OCI-LY7 (cell line): ENCODE data around the gene DNM3. TPM values are rescaled to one million over a fixed set of nuclear protein-coding genes. Genes with fewer than 3 reads are reported as not detected.

Experiments used
- BruUV-seq: library from RNA; stranded (reverse); fragments of 400-500 nt; replicated peaks from 2 replicates; lab custom pipeline; 2021; lab: Mats Ljungman, UMichigan
- CTCF ChIA-PET: fragments of 300-600 bp; sonication (Branson Sonifier 250); formaldehyde crosslinking; loops from one replicate; lab custom pipeline; 2022; ENCODE audit warnings: antibody characterized with exemption; ENCODE audit not compliant: unreplicated experiment; lab: Charles Lee
- POLR2A ChIA-PET: fragments of 300-600 bp; sonication (Branson Sonifier 250); formaldehyde crosslinking; loops from one replicate; lab custom pipeline; 2022; ENCODE audit warnings: antibody characterized with exemption; lab: Charles Lee
- DNase-seq: peaks from one replicate; pipeline ENCODE4 v3.0.0-alpha.2; 2015; ENCODE audit warnings: low spot score
- H2AFZ ChIP-seq: fragments of 200-600 bp; sonication (generic), shearing (Covaris generic); 2 replicates; pipeline ENCODE4 v1.6.1; 2014; ENCODE audit warnings: mild to moderate bottlenecking, antibody characterized with exemption, low read length, moderate library complexity
- H3K27ac ChIP-seq: fragments of 200-600 bp; sonication (generic); 2 replicates; pipeline ENCODE4 v1.5.1; 2014; ENCODE audit warnings: mixed run types, low read depth, mild to moderate bottlenecking, moderate library complexity, low read length, inconsistent platforms; ENCODE audit not compliant: poor library complexity, severe bottlenecking
- H3K36me3 ChIP-seq: fragments of 200-600 bp; sonication (generic); 2 replicates; pipeline ENCODE4 v1.6.1; 2014; ENCODE audit warnings: mild to moderate bottlenecking, antibody characterized with exemption, low read length, moderate library complexity, mixed read lengths; ENCODE audit not compliant: insufficient read depth
- H3K4me1 ChIP-seq: fragments of 200-600 bp; sonication (generic); 2 replicates; pipeline ENCODE4 v1.5.1; 2014; ENCODE audit warnings: mild to moderate bottlenecking, low read length; ENCODE audit not compliant: insufficient read depth, poor library complexity, severe bottlenecking
- H3K4me2 ChIP-seq: fragments of 200-600 bp; sonication (generic); 2 replicates; pipeline ENCODE4 v1.6.1; 2014; ENCODE audit warnings: mild to moderate bottlenecking, low read length
- H3K4me3 ChIP-seq: fragments of 200-600 bp; sonication (generic); 2 replicates; pipeline ENCODE4 v1.5.1; 2014; ENCODE audit warnings: mild to moderate bottlenecking, low read depth, low read length; ENCODE audit not compliant: poor library complexity, severe bottlenecking
- H3K79me2 ChIP-seq: fragments of 200-600 bp; sonication (generic); 2 replicates; pipeline ENCODE4 v1.6.1; 2016; ENCODE audit warnings: low read depth, mild to moderate bottlenecking, low read length, moderate library complexity, mixed read lengths; ENCODE audit not compliant: insufficient read depth
- H3K9me2 ChIP-seq: fragments of 200-600 bp; sonication (generic); 2 replicates; pipeline ENCODE4 v1.6.1; 2016; ENCODE audit warnings: mild to moderate bottlenecking, low read length, mixed read lengths; ENCODE audit not compliant: insufficient read depth
- H3K9me3 ChIP-seq: fragments of 200-600 bp; sonication (generic); 2 replicates; pipeline ENCODE4 v1.6.1; 2014; ENCODE audit warnings: mild to moderate bottlenecking, mixed run types, low read length, mixed read lengths
- H4K20me1 ChIP-seq: fragments of 200-600 bp; sonication (generic); 2 replicates; pipeline ENCODE4 v1.6.1; 2014; ENCODE audit warnings: mild to moderate bottlenecking, antibody characterized with exemption, low read length, moderate library complexity, mixed read lengths; ENCODE audit not compliant: insufficient read depth
- EZH2phosphoT487 ChIP-seq: fragments of 200-600 bp; sonication (generic); IDR thresholded peaks from 2 replicates; pipeline ENCODE4 v1.6.1; 2018; ENCODE audit warnings: low read depth, borderline replicate concordance, mild to moderate bottlenecking, mixed run types, antibody characterized with exemption, low read length, moderate library complexity, mixed read lengths
- intact Hi-C: fragments of 100-400 bp; cut with micrococcal nuclease; formaldehyde crosslinking; loops from one replicate; pipeline ENCODE4 v1.10.0; 2022; ENCODE audit not compliant: unreplicated experiment
- total RNA-seq, 2 experiments: library from RNA; depleted of rRNA in 1 of 2; stranded (reverse); fragments of >200 nt in 1 of 2; shearing (Covaris generic) in 1 of 2; gene quantifications; 2 replicates each; pipeline ENCODE4 v1.2.3, GENCODE V29; 2014 to 2022
- TF ChIP-seq, protein P1 (sequence below): fragments of 200-600 bp; sonication (generic); conservative IDR thresholded peaks from 2 replicates; pipeline ENCODE4 v1.5.1; 2014; ENCODE audit warnings: mild to moderate bottlenecking, antibody characterized with exemption, low read length, moderate library complexity, mixed read lengths

DNM3 gene
- total RNA-seq, 2 experiments from 2014 or later: 0.47 to 0.61 TPM

GRCh38 chr1:172178886-172179285 lies 337.6 kb downstream of the DNM3 start:
- no peak for DNase-seq
- intact Hi-C loops: no loop called here
- no peak overlapping the region for H3K27ac ChIP-seq

GRCh38 chr1:172179918-172180317 lies 338.6 kb downstream of the DNM3 start:
- no peak for DNase-seq
- intact Hi-C loops: loop anchor here (5.0 kb wide), 1 partner anchor 217 kb away; no protein-coding TSS in a partner anchor
- Histone ChIP-seq H3K9me2 (no peaks in the 10 kb centered on the region), H3K79me2 (no peaks in the 10 kb centered on the region), H3K36me3 (no peaks in the 10 kb centered on the region), H3K4me1 (peaks cover 24% of the 10 kb centered on the region), H3K9me3 (no peaks in the 10 kb centered on the region), H3K4me3 (no peak overlapping the region), H2AFZ (no peak overlapping the region), H4K20me1 (no peaks in the 10 kb centered on the region), H3K4me2 (no peak overlapping the region), H3K27ac (no peak overlapping the region)
- BruUV-seq: no TSS peak
- ChIA-PET CTCF (no interaction called here), POLR2A (interaction anchor here (1.1 to 1.2 kb wide), 2 partner anchors 10 to 50 kb away, joined by 4 read pairs; no protein-coding TSS in a partner anchor)
- TF ChIP-seq EZH2phosphoT487: no peak
- TF ChIP-seq, protein P1, sequence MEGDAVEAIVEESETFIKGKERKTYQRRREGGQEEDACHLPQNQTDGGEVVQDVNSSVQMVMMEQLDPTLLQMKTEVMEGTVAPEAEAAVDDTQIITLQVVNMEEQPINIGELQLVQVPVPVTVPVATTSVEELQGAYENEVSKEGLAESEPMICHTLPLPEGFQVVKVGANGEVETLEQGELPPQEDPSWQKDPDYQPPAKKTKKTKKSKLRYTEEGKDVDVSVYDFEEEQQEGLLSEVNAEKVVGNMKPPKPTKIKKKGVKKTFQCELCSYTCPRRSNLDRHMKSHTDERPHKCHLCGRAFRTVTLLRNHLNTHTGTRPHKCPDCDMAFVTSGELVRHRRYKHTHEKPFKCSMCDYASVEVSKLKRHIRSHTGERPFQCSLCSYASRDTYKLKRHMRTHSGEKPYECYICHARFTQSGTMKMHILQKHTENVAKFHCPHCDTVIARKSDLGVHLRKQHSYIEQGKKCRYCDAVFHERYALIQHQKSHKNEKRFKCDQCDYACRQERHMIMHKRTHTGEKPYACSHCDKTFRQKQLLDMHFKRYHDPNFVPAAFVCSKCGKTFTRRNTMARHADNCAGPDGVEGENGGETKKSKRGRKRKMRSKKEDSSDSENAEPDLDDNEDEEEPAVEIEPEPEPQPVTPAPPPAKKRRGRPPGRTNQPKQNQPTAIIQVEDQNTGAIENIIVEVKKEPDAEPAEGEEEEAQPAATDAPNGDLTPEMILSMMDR: no peak

More at GRCh38 chr1:172178886-172179285, 337.6 kb downstream of the DNM3 start:
- ChIA-PET POLR2A (interaction anchor here (1.1 to 1.2 kb wide), 2 partner anchors 51 to 182 kb away, joined by 3 to 4 read pairs; no protein-coding TSS in a partner anchor), CTCF (no interaction called here)
- Histone ChIP-seq H4K20me1 (no peaks in the 10 kb centered on the region), H3K9me3 (no peaks in the 10 kb centered on the region), H3K4me3 (no peak overlapping the region), H3K9me2 (0 out of 2 replicates have a peak, but pooled peaks cover 3% of the 10 kb centered on the region), H3K79me2 (no peaks in the 10 kb centered on the region), H3K36me3 (no peaks in the 10 kb centered on the region), H3K4me2 (no peak overlapping the region), H2AFZ (no peak overlapping the region), H3K4me1 (peaks cover 19% of the 10 kb centered on the region)
- BruUV-seq: no TSS peak
- no peak for TF ChIP-seq EZH2phosphoT487
- TF ChIP-seq, protein P1: no peak
